GM12878 (cell line): ENCODE results near the gene C1orf141. TPM values are rescaled to one million over a fixed set of nuclear protein-coding genes. Genes with fewer than 3 reads are reported as not detected.

Experiments
- ATAC-seq: fragments of 200-7000 bp; cut with Tn5 transposase; 3 replicates; pipeline ENCODE4 v1.9.1; 2020; ENCODE audit warnings: mild to moderate bottlenecking, moderate library complexity
- BruUV-seq: library from RNA; stranded (reverse); fragments of 400-500 nt; replicated peaks from 2 replicates; lab custom pipeline; 2021; lab: Mats Ljungman, UMichigan
- CTCF ChIA-PET: fragments of 300-600 bp; sonication (Branson Sonifier 250); formaldehyde crosslinking; extraction: SDS; loops from one replicate; lab custom pipeline; 2021; ENCODE audit warnings: inconsistent platforms; lab: Yijun Ruan, JAX
- POLR2A ChIA-PET: fragments of 350-600 bp; formaldehyde crosslinking; extraction: SDS; loops from one replicate; lab custom pipeline; 2021; ENCODE audit warnings: inconsistent platforms; lab: Charles Lee
- RAD21 ChIA-PET: fragments of 300-600 bp; sonication (Branson Sonifier 250); formaldehyde crosslinking; loops from one replicate; lab custom pipeline; 2023; ENCODE audit warnings: antibody characterized with exemption; ENCODE audit not compliant: unreplicated experiment; lab: Charles Lee
- SMC1A ChIA-PET: fragments of 300-600 bp; sonication (Branson Sonifier 250); formaldehyde crosslinking; loops from one replicate; lab custom pipeline; 2023; ENCODE audit not compliant: unreplicated experiment, uncharacterized antibody; lab: Charles Lee
- DNase-seq: peaks from one replicate; pipeline ENCODE4 v3.0.0-alpha.2; 2011; ENCODE audit warnings: low read depth, low spot score
- FAIRE-seq: peaks from 3 replicates; lab custom pipeline; 2011; peaks lifted over from hg19 to GRCh38; lab: Jason Lieb, UNC
- H2AFZ ChIP-seq: 2 replicates; pipeline ENCODE4 v1.6.0; 2011; ENCODE audit warnings: low read depth, low read length, control low read depth; ENCODE audit not compliant: control insufficient read depth
- H3K27ac ChIP-seq: 2 replicates; pipeline ENCODE4 v1.5.1; 2011; ENCODE audit warnings: control low read depth; ENCODE audit not compliant: control insufficient read depth, insufficient read depth
- H3K27me3 ChIP-seq, 2 experiments: replicated peaks in 1 of 2; 2 replicates each; pipeline versions ENCODE4 v1.6.0 to v1.6.1; 2011; ENCODE audit warnings: low read length in 1 of 2; ENCODE audit not compliant: control insufficient read depth in 2 of 2, insufficient read depth in 2 of 2
- H3K36me3 ChIP-seq, 2 experiments: 2 replicates each; pipeline ENCODE4 v1.5.1; 2011; ENCODE audit warnings: low read length in 1 of 2; ENCODE audit not compliant: control insufficient read depth in 2 of 2, insufficient read depth in 2 of 2
- H3K4me1 ChIP-seq: 2 replicates; pipeline ENCODE4 v1.6.1; 2011; ENCODE audit warnings: mild to moderate bottlenecking, low read length, moderate library complexity, mixed read lengths; ENCODE audit not compliant: control insufficient read depth, insufficient read depth
- H3K4me2 ChIP-seq: 2 replicates; pipeline ENCODE4 v1.6.0; 2011; ENCODE audit warnings: control low read depth; ENCODE audit not compliant: control insufficient read depth, insufficient read depth
- H3K4me3 ChIP-seq: fragments of 200-600 bp; sonication (generic); 2 replicates; pipeline ENCODE4 v1.5.1; 2016
- H3K79me2 ChIP-seq: 2 replicates; pipeline ENCODE4 v1.6.0; 2011; ENCODE audit warnings: low read length; ENCODE audit not compliant: control insufficient read depth, insufficient read depth
- H3K9ac ChIP-seq: 2 replicates; pipeline ENCODE4 v1.8.0; 2011; ENCODE audit warnings: low read length, control low read depth, mixed read lengths; ENCODE audit not compliant: control insufficient read depth, insufficient read depth
- H3K9me3 ChIP-seq: replicated peaks from 3 replicates; pipeline ENCODE4 v1.5.1; 2011; ENCODE audit warnings: mild to moderate bottlenecking, low read length; ENCODE audit not compliant: control insufficient read depth, insufficient read depth
- H4K20me1 ChIP-seq: 2 replicates; pipeline ENCODE4 v1.6.0; 2011; ENCODE audit not compliant: control insufficient read depth, insufficient read depth
- CREM ChIP-seq: IDR thresholded peaks from 2 replicates; pipeline ENCODE4 v1.6.1; 2014; ENCODE audit warnings: antibody characterized with exemption, low read depth
- MTA2 ChIP-seq: fragments of 450-650 bp; IDR thresholded peaks from 2 replicates; pipeline ENCODE4 v1.6.1; 2016; ENCODE audit warnings: low read depth, mild to moderate bottlenecking, moderate library complexity
- MTA3 ChIP-seq: IDR thresholded peaks from 2 replicates; pipeline ENCODE4 v1.6.1; 2012; ENCODE audit warnings: low read length, inconsistent platforms, borderline replicate concordance
- NFYA ChIP-seq: IDR thresholded peaks from 2 replicates; pipeline ENCODE4 v1.6.1; 2011; ENCODE audit warnings: low read depth, mild to moderate bottlenecking, low read length, improper control_type of control experiment, borderline replicate concordance
- NFYB ChIP-seq: IDR thresholded peaks from 2 replicates; pipeline ENCODE4 v1.6.1; 2011; ENCODE audit warnings: low read depth, mild to moderate bottlenecking, low read length, improper control_type of control experiment, moderate library complexity; ENCODE audit not compliant: insufficient read depth
- NR2C2 ChIP-seq: IDR thresholded peaks from 2 replicates; pipeline ENCODE4 v1.6.1; 2011; ENCODE audit warnings: borderline replicate concordance, low read depth; ENCODE audit not compliant: control insufficient read depth, insufficient read length
- PAX8 ChIP-seq: fragments of 450-650 bp; IDR thresholded peaks from 2 replicates; pipeline ENCODE4 v1.6.1; 2017; ENCODE audit warnings: mild to moderate bottlenecking, moderate library complexity
- POLR2AphosphoS5 ChIP-seq: IDR thresholded peaks from 2 replicates; pipeline ENCODE4 v1.6.1; 2011; ENCODE audit warnings: mild to moderate bottlenecking, low read length, inconsistent platforms
- SIN3A ChIP-seq: IDR thresholded peaks from 2 replicates; pipeline ENCODE4 v1.6.1; 2012; ENCODE audit warnings: low read depth, low read length, improper control_type of control experiment
- STAT1 ChIP-seq: fragments of 450-650 bp; conservative IDR thresholded peaks from 2 replicates; pipeline ENCODE4 v1.6.1; 2014; ENCODE audit warnings: antibody characterized with exemption, mild to moderate bottlenecking
- ZNF24 ChIP-seq: fragments of 450-650 bp; IDR thresholded peaks from 2 replicates; pipeline ENCODE4 v1.6.1; 2017; ENCODE audit warnings: antibody characterized with exemption, mild to moderate bottlenecking
- ZNF384 ChIP-seq: IDR thresholded peaks from 2 replicates; pipeline ENCODE4 v1.6.1; 2012; ENCODE audit warnings: low read depth, mild to moderate bottlenecking, low read length, improper control_type of control experiment, borderline replicate concordance
- WGBS: methylation state at CpG from one replicate; pipeline ENCODE4 v1.1.6; 2016; ENCODE audit warnings: low lambda C conversion rate; ENCODE audit not compliant: insufficient replicate concordance, insufficient coverage; ENCODE audit errors: missing lambda C conversion rate; 5-methylcytosine and 5-hydroxymethylcytosine counted together
- in situ Hi-C: fragments of 300-500 bp; cut with MboI; formaldehyde crosslinking; loops from 9 replicates; pipeline ENCODE4 v1.14.3; 2018; ENCODE audit warnings: mixed read lengths
- intact Hi-C: fragments of 100-400 bp; cut with micrococcal nuclease; formaldehyde crosslinking; loops from one replicate; pipeline ENCODE4 v1.14.2; 2022; ENCODE audit not compliant: unreplicated experiment
- polyA plus RNA-seq, 11 experiments: library from polyadenylated mRNA; depleted of rRNA in 4 of 11; unstranded in 6 of 11; stranded (reverse) in 5 of 11; fragments of >200 nt; fragmentation: Nextera tagmentation in 4 of 11; fragmentation: Illumina TruSeq in 1 of 11; extraction: Ambion mirVana in 4 of 11; extraction: Trizol in 1 of 11; gene quantifications; 1 replicate in 1 of 11; 2 replicates in 10 of 11; pipeline versions ENCODE4 v1.2.1 to v1.2.3, GENCODE V29; 2011 to 2016; ENCODE audit warnings: inconsistent platforms in 2 of 11, missing spikeins in 2 of 11, low read depth in 1 of 11
- total RNA-seq, 4 experiments: library from RNA; depleted of rRNA in 3 of 4; stranded (reverse); fragments of >200 nt in 3 of 4; fragmentation: Illumina TruSeq in 1 of 4; extraction: Trizol in 1 of 4; gene quantifications; 2 replicates each; pipeline versions ENCODE4 v1.2.1 to v1.2.3, GENCODE V29; 2013 to 2021
- TF ChIP-seq, protein P1 (sequence below): fragments of 450-650 bp; IDR thresholded peaks from 2 replicates; pipeline ENCODE4 v1.6.1; 2016; ENCODE audit warnings: mild to moderate bottlenecking

C1orf141 gene
- total and polyA plus RNA-seq, 10 of the 15 experiments (the other 5 are each of a cell fraction or from before 2014, with no cell fraction given) = not detected

DNA sequence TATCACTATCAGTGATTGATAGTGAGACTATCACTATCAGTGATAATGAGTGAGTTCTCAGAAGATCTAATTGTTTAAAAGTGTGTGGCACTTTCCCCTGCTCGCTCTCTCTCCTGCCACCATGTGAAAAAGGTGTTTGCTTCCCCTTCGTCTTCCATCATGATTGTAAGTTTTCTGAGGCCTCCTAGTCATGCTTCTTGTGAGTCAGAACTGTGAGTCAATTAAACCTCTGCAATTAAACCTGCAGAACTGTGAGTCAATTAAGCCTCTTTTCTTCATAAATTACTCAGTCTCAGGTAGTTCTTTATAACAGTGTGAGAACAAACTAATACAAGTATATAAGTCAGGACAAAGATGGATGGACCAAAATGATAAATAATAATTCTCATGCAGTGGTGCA, 24.5 kb upstream of the C1orf141 start:
- TF ChIP-seq CREM = no peak
- no peak for TF ChIP-seq POLR2AphosphoS5
- peak; percentile 48 for TF ChIP-seq MTA2
- TF ChIP-seq NFYB = no peak
- no peak for TF ChIP-seq SIN3A
- TF ChIP-seq NR2C2 = no peak
- ChIA-PET RAD21 (no interaction called here), CTCF (no interaction called here), SMC1A (interaction anchor here (6.2 kb wide), 1 partner anchor 10 kb away, joined by 33 read pairs; no protein-coding TSS in a partner anchor), POLR2A (no interaction called here)
- intact Hi-C loops (no loop called here), in situ Hi-C loops (loop anchor here (25.0 kb wide), 2 partner anchors 772 to 872 kb away; no protein-coding TSS in a partner anchor)
- 5% methylated on average over 2 of the region's 2 CpGs for WGBS
- FAIRE-seq = no peak
- Histone ChIP-seq H3K9ac (no peak overlapping the region), H3K9me3 (no peaks in the 10 kb centered on the region; the same call in 2 of the 3 replicates), H2AFZ (no peak overlapping the region), H3K27me3 (no peaks in the 10 kb centered on the region), H3K27ac (no peak overlapping the region), H3K4me1 (no peaks in the 10 kb centered on the region), H3K79me2 (no peaks in the 10 kb centered on the region), H3K36me3 (no peaks in the 10 kb centered on the region), H4K20me1 (no peaks in the 10 kb centered on the region), H3K4me2 (no peak overlapping the region), H3K4me3 (no peak overlapping the region)
- peak; percentile 23 for ATAC-seq
- BruUV-seq = no TSS peak
- DNase-seq = no peak

DNA sequence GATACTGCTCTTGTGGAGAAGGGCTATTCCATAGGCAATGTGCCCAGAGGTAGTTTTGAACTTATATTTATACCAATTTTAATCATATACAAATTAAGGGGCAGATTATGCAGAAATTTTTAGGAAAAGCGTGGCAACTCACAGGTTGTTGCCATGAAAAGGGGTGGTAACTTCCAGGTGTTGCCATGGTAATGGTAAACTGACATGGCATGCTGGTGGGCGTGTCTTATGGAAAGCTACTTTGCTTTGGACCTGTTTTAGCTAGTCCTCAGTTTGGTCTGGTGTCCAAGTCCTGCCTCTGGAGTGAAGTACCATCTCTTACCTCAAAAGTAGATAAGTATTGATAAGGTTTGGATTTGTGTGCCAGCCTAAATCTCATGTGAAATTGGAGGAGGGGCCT, 23.6 kb upstream of the C1orf141 start:
- FAIRE-seq (no peak), ATAC-seq (no peak), DNase-seq (no peak)
- SMC1A ChIA-PET = interaction anchor here (0.7 kb wide), 1 partner anchor 285 kb away, joined by 4 read pairs; no protein-coding TSS in a partner anchor
- H3K4me3 ChIP-seq = no peak overlapping the region
- H2AFZ ChIP-seq = no peak overlapping the region
- H3K4me1 ChIP-seq = no peaks in the 10 kb centered on the region
- in situ Hi-C loops (loop anchor here (25.0 kb wide), 2 partner anchors 771 to 871 kb away; no protein-coding TSS in a partner anchor), intact Hi-C loops (no loop called here)
- H3K36me3 ChIP-seq = no peaks in the 10 kb centered on the region
- H4K20me1 ChIP-seq = no peaks in the 10 kb centered on the region
- no peaks in the 10 kb centered on the region; the same call in 2 of the 3 replicates for H3K9me3 ChIP-seq
- no peak overlapping the region for H3K9ac ChIP-seq
- no peak overlapping the region for H3K27ac ChIP-seq
- WGBS = 41% methylated on average over 2 of the region's 2 CpGs
- TF ChIP-seq ZNF24 (no peak), STAT1 (no peak), MTA3 (no peak), ZNF384 (no peak), NFYA (no peak), PAX8 (no peak)
- TF ChIP-seq, protein P1, sequence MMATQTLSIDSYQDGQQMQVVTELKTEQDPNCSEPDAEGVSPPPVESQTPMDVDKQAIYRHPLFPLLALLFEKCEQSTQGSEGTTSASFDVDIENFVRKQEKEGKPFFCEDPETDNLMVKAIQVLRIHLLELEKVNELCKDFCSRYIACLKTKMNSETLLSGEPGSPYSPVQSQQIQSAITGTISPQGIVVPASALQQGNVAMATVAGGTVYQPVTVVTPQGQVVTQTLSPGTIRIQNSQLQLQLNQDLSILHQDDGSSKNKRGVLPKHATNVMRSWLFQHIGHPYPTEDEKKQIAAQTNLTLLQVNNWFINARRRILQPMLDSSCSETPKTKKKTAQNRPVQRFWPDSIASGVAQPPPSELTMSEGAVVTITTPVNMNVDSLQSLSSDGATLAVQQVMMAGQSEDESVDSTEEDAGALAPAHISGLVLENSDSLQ = peak; percentile 53
- no peaks in the 10 kb centered on the region for H3K79me2 ChIP-seq
- POLR2A ChIA-PET = interaction anchor here (1.0 kb wide), 1 partner anchor 8 kb away, joined by 3 read pairs; the partner anchor contains the start of gene IL23R
- CTCF ChIA-PET = interaction anchor here (1.0 kb wide), 1 partner anchor 14 kb away, joined by 3 read pairs; no protein-coding TSS in a partner anchor
- no peaks in the 10 kb centered on the region for H3K27me3 ChIP-seq
- no TSS peak for BruUV-seq
- H3K4me2 ChIP-seq = no peak overlapping the region
- RAD21 ChIA-PET = no interaction called here
